H1 (cell line): ENCODE measurements around the gene TRAP1. TPM values are rescaled to one million over a fixed set of nuclear protein-coding genes. Genes with fewer than 3 reads are reported as not detected.

ENCODE experiments used
- CTCF ChIA-PET: fragments of 300-600 bp; sonication (Branson Sonifier 250); formaldehyde crosslinking; loops from one replicate; lab custom pipeline; 2021; ENCODE audit not compliant: partially characterized antibody; lab: Charles Lee
- POLR2A ChIA-PET: fragments of 300-600 bp; sonication (Branson Sonifier 250); formaldehyde crosslinking; loops from one replicate; lab custom pipeline; 2021; ENCODE audit warnings: inconsistent platforms; ENCODE audit not compliant: partially characterized antibody; lab: Charles Lee
- DNase-seq, 2 experiments: peaks; one replicate each; pipeline versions ENCODE4 v3.0.0 to v3.0.0-alpha.2; 2010 to 2022; ENCODE audit warnings: low spot score in 2 of 2, low read depth in 1 of 2, mixed read lengths in 1 of 2
- FAIRE-seq: peaks from 2 replicates; lab custom pipeline; 2011; peaks lifted over from hg19 to GRCh38; lab: Jason Lieb, UNC
- H2AFZ ChIP-seq: 2 replicates; pipeline ENCODE4 v1.8.1; 2012; ENCODE audit warnings: low read length, inconsistent platforms
- H2AK5ac ChIP-seq: 2 replicates; pipeline ENCODE4 v1.6.1; 2013; ENCODE audit warnings: low read depth, low read length
- H2BK120ac ChIP-seq: replicated peaks from 2 replicates; pipeline ENCODE3; 2013; ENCODE audit warnings: low read depth, low read length, inconsistent platforms
- H2BK12ac ChIP-seq: 2 replicates; pipeline ENCODE4 v1.6.1; 2013; ENCODE audit warnings: low read depth, low read length
- H2BK15ac ChIP-seq: 2 replicates; pipeline ENCODE4 v1.6.1; 2013; ENCODE audit warnings: low read length
- H2BK20ac ChIP-seq: 2 replicates; pipeline ENCODE4 v1.6.1; 2013; ENCODE audit warnings: low read length
- H2BK5ac ChIP-seq: 2 replicates; pipeline ENCODE4 v1.6.1; 2013; ENCODE audit warnings: low read depth, low read length
- H3K14ac ChIP-seq: 2 replicates; pipeline ENCODE4 v1.6.1; 2013; ENCODE audit warnings: inconsistent platforms; ENCODE audit not compliant: insufficient read length
- H3K18ac ChIP-seq: 2 replicates; pipeline ENCODE4 v1.6.1; 2013; ENCODE audit warnings: low read length; ENCODE audit errors: extremely low read depth
- H3K23ac ChIP-seq: 2 replicates; pipeline ENCODE4 v1.6.1; 2013; ENCODE audit warnings: inconsistent platforms; ENCODE audit not compliant: insufficient read length
- H3K23me2 ChIP-seq: 2 replicates; pipeline ENCODE4 v1.6.1; 2013; ENCODE audit warnings: low read depth, low read length
- H3K27ac ChIP-seq: 2 replicates; pipeline ENCODE4 v1.6.1; 2011; ENCODE audit warnings: low read depth, low read length, inconsistent platforms
- H3K27me3 ChIP-seq, 4 experiments: replicated peaks in 1 of 4; 1 replicate in 1 of 4; 2 replicates in 3 of 4; pipeline versions ENCODE4 v1.6.1 to v1.8.1; 2011 to 2013; ENCODE audit warnings: low read length in 3 of 4, mild to moderate bottlenecking in 3 of 4, inconsistent platforms in 2 of 4, mixed read lengths in 2 of 4, moderate library complexity in 1 of 4; ENCODE audit not compliant: control insufficient read depth in 3 of 4, insufficient read depth in 3 of 4; ENCODE audit errors: extremely low read depth in 1 of 4
- H3K36me3 ChIP-seq, 4 experiments: 2 replicates each; pipeline versions ENCODE4 v1.6.1 to v1.8.1; 2011 to 2013; ENCODE audit warnings: mild to moderate bottlenecking in 4 of 4, low read length in 3 of 4, moderate library complexity in 2 of 4, control low read depth in 1 of 4, inconsistent platforms in 1 of 4; ENCODE audit not compliant: insufficient read depth in 4 of 4, control insufficient read depth in 2 of 4
- H3K4ac ChIP-seq: replicated peaks from 2 replicates; pipeline ENCODE3; 2013; ENCODE audit warnings: low read length, low read depth, mixed read lengths, inconsistent platforms; ENCODE audit not compliant: insufficient read length
- H3K4me1 ChIP-seq, 4 experiments: replicated peaks in 1 of 4; 1 replicate in 1 of 4; 2 replicates in 3 of 4; pipeline versions ENCODE4 v1.6.1 to v1.8.1; 2011 to 2013; ENCODE audit warnings: low read length in 3 of 4, inconsistent platforms in 2 of 4, mixed read lengths in 1 of 4; ENCODE audit not compliant: insufficient read depth in 4 of 4, control insufficient read depth in 3 of 4
- H3K4me2 ChIP-seq, 2 experiments: 2 replicates each; pipeline versions ENCODE4 v1.6.1 to v1.8.1; 2011 to 2013; ENCODE audit warnings: low read depth in 2 of 2, low read length in 2 of 2, control low read depth in 1 of 2, inconsistent platforms in 1 of 2, mild to moderate bottlenecking in 1 of 2; ENCODE audit not compliant: insufficient read depth in 1 of 2
- H3K4me3 ChIP-seq, 4 experiments: fragments of 200-600, 300-600 bp in 1 of 4; sonication (generic), shearing (Covaris generic), sonication (Bioruptor Twin) in 1 of 4; 2 replicates each; pipeline versions ENCODE4 v1.5.1 to v1.8.1; 2011 to 2016; ENCODE audit warnings: low read length in 4 of 4, low read depth in 3 of 4, control low read depth in 2 of 4, inconsistent platforms in 2 of 4, mild to moderate bottlenecking in 2 of 4, mixed read lengths in 1 of 4, moderate library complexity in 1 of 4; ENCODE audit not compliant: insufficient read depth in 2 of 4; ENCODE audit errors: extremely low read depth in 1 of 4
- H3K56ac ChIP-seq: replicated peaks from 2 replicates; pipeline ENCODE3; 2013; ENCODE audit warnings: low read depth, mild to moderate bottlenecking, mixed read lengths, low read length, inconsistent platforms; ENCODE audit not compliant: insufficient read length
- H3K79me1 ChIP-seq: 2 replicates; pipeline ENCODE4 v1.6.1; 2013; ENCODE audit warnings: low read depth, low read length, control low read depth
- H3K79me2 ChIP-seq, 2 experiments: 2 replicates each; pipeline versions ENCODE4 v1.6.1 to v1.8.1; 2012 to 2013; ENCODE audit warnings: low read length in 2 of 2, mild to moderate bottlenecking in 2 of 2, inconsistent platforms in 1 of 2; ENCODE audit not compliant: insufficient read depth in 2 of 2, control insufficient read depth in 1 of 2
- H3K9ac ChIP-seq, 4 experiments: replicated peaks in 1 of 4; 1 replicate in 1 of 4; 2 replicates in 3 of 4; pipeline versions ENCODE4 v1.6.1 to v1.8.1; 2011 to 2013; ENCODE audit warnings: low read depth in 3 of 4, low read length in 3 of 4, control low read depth in 2 of 4, mild to moderate bottlenecking in 2 of 4, moderate library complexity in 2 of 4, inconsistent platforms in 1 of 4; ENCODE audit errors: extremely low read depth in 1 of 4
- H3K9me3 ChIP-seq, 2 experiments: 2 replicates each; pipeline versions ENCODE4 v1.6.1 to v1.8.1; 2012 to 2013; ENCODE audit warnings: mild to moderate bottlenecking in 2 of 2, moderate library complexity in 2 of 2, control low read depth in 1 of 2, inconsistent platforms in 1 of 2, low read depth in 1 of 2, low read length in 1 of 2, mixed read lengths in 1 of 2; ENCODE audit not compliant: insufficient read depth in 2 of 2
- H4K20me1 ChIP-seq, 2 experiments: replicated peaks in 1 of 2; 2 replicates each; pipeline versions ENCODE3 to v1.8.1; 2011 to 2013; ENCODE audit warnings: inconsistent platforms in 2 of 2, low read length in 2 of 2, mild to moderate bottlenecking in 1 of 2; ENCODE audit not compliant: insufficient read depth in 2 of 2, control insufficient read depth in 1 of 2
- H4K5ac ChIP-seq: 2 replicates; pipeline ENCODE4 v1.6.1; 2013; ENCODE audit warnings: low read length, low read depth, mixed read lengths, inconsistent platforms; ENCODE audit not compliant: insufficient read length
- H4K8ac ChIP-seq: 2 replicates; pipeline ENCODE4 v1.8.0; 2013; ENCODE audit warnings: mild to moderate bottlenecking, moderate library complexity, low read length, inconsistent platforms; ENCODE audit not compliant: insufficient read depth; ENCODE audit errors: extremely low read depth
- H4K91ac ChIP-seq: replicated peaks from 2 replicates; pipeline ENCODE3; 2013; ENCODE audit warnings: low read length, mixed read lengths, inconsistent platforms; ENCODE audit not compliant: insufficient read length
- BRCA1 ChIP-seq: IDR thresholded peaks from 2 replicates; pipeline ENCODE4 v1.6.1; 2012; ENCODE audit warnings: low read depth, low read length, improper control_type of control experiment
- CEBPB ChIP-seq: IDR thresholded peaks from 2 replicates; pipeline ENCODE4 v1.6.1; 2012; ENCODE audit warnings: low read depth, low read length
- EGR1 ChIP-seq: IDR thresholded peaks from 2 replicates; pipeline ENCODE4 v1.6.1; 2011; ENCODE audit warnings: low read depth, low read length, borderline replicate concordance
- KDM4A ChIP-seq: IDR thresholded peaks from one replicate; pipeline ENCODE4 v1.7.1; 2012; ENCODE audit warnings: low read depth, mild to moderate bottlenecking, moderate library complexity, low read length, inconsistent platforms; ENCODE audit not compliant: severe bottlenecking
- POU5F1 ChIP-seq: IDR thresholded peaks from 2 replicates; pipeline ENCODE4 v1.6.1; 2011; ENCODE audit warnings: low read depth, mild to moderate bottlenecking, low read length, moderate library complexity
- RFX5 ChIP-seq: IDR thresholded peaks from 2 replicates; pipeline ENCODE4 v1.6.1; 2011; ENCODE audit warnings: low read depth, low read length, improper control_type of control experiment, borderline replicate concordance
- SAP30 ChIP-seq: fragments of 300-600 bp; sonication (generic); IDR thresholded peaks from 2 replicates; pipeline ENCODE4 v1.7.1; 2012; ENCODE audit warnings: low read length, moderate library complexity, mild to moderate bottlenecking, inconsistent platforms; ENCODE audit not compliant: insufficient read depth, insufficient replicate concordance
- SUZ12 ChIP-seq: fragments of 200-600 bp; sonication (generic); IDR thresholded peaks from 2 replicates; pipeline ENCODE4 v1.6.1; 2012; ENCODE audit warnings: mild to moderate bottlenecking, inconsistent platforms, low read length, moderate library complexity, mixed read lengths
- TCF12 ChIP-seq: IDR thresholded peaks from 2 replicates; pipeline ENCODE4 v1.6.1; 2011; ENCODE audit warnings: low read depth, mild to moderate bottlenecking, low read length
- WGBS, 2 experiments: shearing (Covaris generic) in 1 of 2; methylation state at CpG; one replicate each; pipeline versions ENCODE4 v1.1.6 to v1.1.7; 2013 to 2015; ENCODE audit warnings: low lambda C conversion rate in 2 of 2, mixed read lengths in 2 of 2, inconsistent platforms in 1 of 2, low coverage in 1 of 2, missing lambda C conversion rate in 1 of 2; ENCODE audit not compliant: insufficient replicate concordance in 2 of 2, insufficient coverage in 1 of 2, insufficient read length in 1 of 2; ENCODE audit errors: extremely low coverage in 1 of 2, missing lambda C conversion rate in 1 of 2; 5-methylcytosine and 5-hydroxymethylcytosine counted together
- polyA plus RNA-seq, 7 experiments: library from polyadenylated mRNA; depleted of rRNA in 3 of 7; stranded (reverse) in 5 of 7; unstranded in 2 of 7; fragments of >200 nt in 5 of 7; fragments of 200-250 nt in 2 of 7; gene quantifications; 1 replicate in 5 of 7; 2 replicates in 1 of 7; 4 replicates in 1 of 7; pipeline versions ENCODE4 v1.2.1 to v1.2.3, GENCODE V29; 2011 to 2013; ENCODE audit warnings: missing spikeins in 2 of 7, mixed read lengths in 2 of 7
- total RNA-seq: library from RNA; stranded (reverse); fragmentation: NEBNext Ultra II Directional; extraction: Animal tissue kit (Norgen Biotek cat#: 25700); gene quantifications from 2 replicates; pipeline ENCODE4 v1.2.1, GENCODE V29; 2021
- TF ChIP-seq, protein P1 (sequence below): IDR thresholded peaks from 2 replicates; pipeline ENCODE4 v1.6.1; 2012; ENCODE audit warnings: inconsistent platforms
- TF ChIP-seq, protein P2 (sequence below): IDR thresholded peaks from 2 replicates; pipeline ENCODE4 v1.6.1; 2011; ENCODE audit warnings: low read depth, mild to moderate bottlenecking, low read length; ENCODE audit not compliant: insufficient read depth
- TF ChIP-seq, protein P3 (sequence below): IDR thresholded peaks from 2 replicates; pipeline ENCODE4 v1.6.1; 2011; ENCODE audit warnings: low read length, improper control_type of control experiment

The TRAP1 gene
- total and polyA plus RNA-seq, 2 of the 8 experiments (the other 6 are each of a cell fraction or from before 2014, with no cell fraction given) = 215 to 283 TPM

DNA sequence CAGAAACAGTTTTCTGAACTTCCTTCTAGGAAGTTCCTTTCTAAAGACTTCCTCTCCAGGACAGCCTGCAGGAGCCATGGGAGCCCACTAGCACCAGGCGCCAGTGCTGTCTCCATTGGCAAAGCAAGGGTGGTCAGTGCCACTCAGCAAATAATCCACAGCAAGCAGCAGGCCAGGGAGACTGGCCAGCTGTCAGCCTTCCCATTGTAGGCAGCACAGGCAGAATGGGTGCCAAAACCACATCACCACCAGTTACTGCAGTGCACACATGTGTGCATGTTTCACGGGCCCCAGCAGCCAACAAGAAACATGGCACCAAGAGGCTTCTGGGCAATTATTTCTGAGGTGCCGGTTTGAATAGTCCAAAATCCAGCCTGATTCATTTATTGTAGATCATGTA, 36.1 kb downstream of the TRAP1 start:
- Histone ChIP-seq H2BK20ac (no peak overlapping the region), H2BK5ac (no peak overlapping the region), H3K79me1 (no peaks in the 10 kb centered on the region), H3K4me2 (no peak overlapping the region), H4K8ac (no peak overlapping the region), H2BK120ac (no peak overlapping the region), H3K36me3 (peaks cover 24 to 60% (median 40%) of the 10 kb centered on the region in 4 experiments), H2BK12ac (no peak overlapping the region), H3K18ac (no peak overlapping the region), H3K9me3 (no peaks in the 10 kb centered on the region), H3K79me2 (no peaks in the 10 kb centered on the region), H4K20me1 (peaks cover 2 to 6% of the 10 kb centered on the region in 2 experiments), H3K27ac (no peak overlapping the region), H3K4me1 (no peaks in the 10 kb centered on the region), H2BK15ac (no peak overlapping the region), H3K23ac (no peak overlapping the region), H3K23me2 (no peaks in the 10 kb centered on the region), H3K56ac (no peak overlapping the region), H3K27me3 (no peaks in the 10 kb centered on the region), H3K9ac (no peak overlapping the region), H4K5ac (no peak overlapping the region), H3K4ac (no peak overlapping the region), H2AK5ac (no peak overlapping the region), H4K91ac (no peak overlapping the region), H3K4me3 (no peak overlapping the region), H2AFZ (no peak overlapping the region), H3K14ac (no peak overlapping the region)
- no peak for TF ChIP-seq BRCA1
- TF ChIP-seq SAP30 = no peak
- TF ChIP-seq TCF12 = no peak
- TF ChIP-seq RFX5 = no peak
- no peak for TF ChIP-seq CEBPB
- TF ChIP-seq, protein P1, sequence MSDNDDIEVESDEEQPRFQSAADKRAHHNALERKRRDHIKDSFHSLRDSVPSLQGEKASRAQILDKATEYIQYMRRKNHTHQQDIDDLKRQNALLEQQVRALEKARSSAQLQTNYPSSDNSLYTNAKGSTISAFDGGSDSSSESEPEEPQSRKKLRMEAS = no peak
- TF ChIP-seq, protein P2, sequence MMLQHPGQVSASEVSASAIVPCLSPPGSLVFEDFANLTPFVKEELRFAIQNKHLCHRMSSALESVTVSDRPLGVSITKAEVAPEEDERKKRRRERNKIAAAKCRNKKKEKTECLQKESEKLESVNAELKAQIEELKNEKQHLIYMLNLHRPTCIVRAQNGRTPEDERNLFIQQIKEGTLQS = no peak
- TF ChIP-seq, protein P3, sequence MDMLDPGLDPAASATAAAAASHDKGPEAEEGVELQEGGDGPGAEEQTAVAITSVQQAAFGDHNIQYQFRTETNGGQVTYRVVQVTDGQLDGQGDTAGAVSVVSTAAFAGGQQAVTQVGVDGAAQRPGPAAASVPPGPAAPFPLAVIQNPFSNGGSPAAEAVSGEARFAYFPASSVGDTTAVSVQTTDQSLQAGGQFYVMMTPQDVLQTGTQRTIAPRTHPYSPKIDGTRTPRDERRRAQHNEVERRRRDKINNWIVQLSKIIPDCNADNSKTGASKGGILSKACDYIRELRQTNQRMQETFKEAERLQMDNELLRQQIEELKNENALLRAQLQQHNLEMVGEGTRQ = no peak
- TF ChIP-seq POU5F1 = no peak
- TF ChIP-seq EGR1 = no peak
- no peak for TF ChIP-seq SUZ12
- TF ChIP-seq KDM4A = no peak
- 94% methylated on average over 3 of the region's 3 CpGs; no CpG with 5 or more reads in 1 of the 2 experiments for WGBS, 2 experiments
- POLR2A ChIA-PET = interaction anchor here (1.7 kb wide), 1 partner anchor 10 kb away, joined by 4 read pairs; no protein-coding TSS in a partner anchor
- FAIRE-seq (no peak), DNase-seq (no peak)
- CTCF ChIA-PET = interaction anchor here (1.3 to 2.4 kb wide), 3 partner anchors 10 to 53 kb away, joined by 3 to 10 read pairs (median 4); no protein-coding TSS in a partner anchor
